SK-N-SH (cell line): ENCODE measurements around the gene TRIM3.

Experiments used
- CHD2 ChIP-seq: fragments of 150-350 bp; IDR thresholded peaks from 2 replicates; pipeline ENCODE4 v1.6.1; 2018; ENCODE audit warnings: low read length; ENCODE audit not compliant: partially characterized antibody
- EZH2phosphoT487 ChIP-seq: fragments of 200-600 bp; sonication (generic); IDR thresholded peaks from 2 replicates; pipeline ENCODE4 v1.6.1; 2017; ENCODE audit warnings: low read depth, mixed run types, mild to moderate bottlenecking, antibody characterized with exemption, moderate library complexity, borderline replicate concordance

- TF ChIP-seq CHD2: no peak
- TF ChIP-seq EZH2phosphoT487: no peak
Observed at GRCh38 chr11:6433998-6434660, 39.6 kb downstream of the TRIM3 start.
